ENCODE measurements around the gene CHD9. TPM values are rescaled to one million over a fixed set of nuclear protein-coding genes. Genes with fewer than 3 reads are reported as not detected.

CHD9 gene
- total RNA-seq, 1 experiment from 2014 or later: 14.6 TPM

- peak; percentile 81 for DNase-seq (ENCODE audit: low read depth)
Measured at GRCh38 chr16:53091466-53092211, 36.8 kb downstream of the CHD9 start.

GRCh38 chr16:53092284-53092683, 37.5 kb downstream of the CHD9 start:
- DNase-seq (ENCODE audit: low read depth): no peak

DNA sequence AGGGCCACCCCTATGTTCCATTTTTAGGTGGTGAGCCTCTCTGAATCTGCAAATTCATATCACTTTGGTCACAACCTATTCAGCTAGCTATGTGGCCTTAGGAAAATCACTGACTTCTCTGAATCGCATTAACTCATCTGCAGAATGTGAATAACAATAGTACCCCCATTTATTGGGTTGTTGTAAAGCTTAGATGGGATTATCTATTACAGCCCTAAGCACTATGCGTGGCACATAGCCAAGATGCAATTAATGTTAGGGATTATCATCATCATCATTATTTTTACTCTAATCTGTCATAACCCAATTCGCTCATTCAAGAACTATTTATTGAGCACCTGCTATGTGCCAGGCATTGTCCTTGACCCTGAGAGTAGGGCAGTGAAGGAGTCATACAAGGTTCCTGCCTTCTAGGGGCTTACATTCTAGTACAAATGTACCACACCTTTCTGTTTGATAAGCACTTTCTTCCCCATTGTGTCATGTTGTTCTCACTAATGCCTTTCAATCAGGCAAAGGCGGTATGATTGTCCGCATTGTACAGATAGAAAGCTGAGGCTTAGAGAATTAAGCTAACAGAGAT, 38.5 kb downstream of the CHD9 start:
- DNase-seq (ENCODE audit: low read depth): no peak

- peak; percentile 24 for DNase-seq (ENCODE audit: low read depth)
Measured at GRCh38 chr16:53094013-53094630, 39.3 kb downstream of the CHD9 start.

DNA sequence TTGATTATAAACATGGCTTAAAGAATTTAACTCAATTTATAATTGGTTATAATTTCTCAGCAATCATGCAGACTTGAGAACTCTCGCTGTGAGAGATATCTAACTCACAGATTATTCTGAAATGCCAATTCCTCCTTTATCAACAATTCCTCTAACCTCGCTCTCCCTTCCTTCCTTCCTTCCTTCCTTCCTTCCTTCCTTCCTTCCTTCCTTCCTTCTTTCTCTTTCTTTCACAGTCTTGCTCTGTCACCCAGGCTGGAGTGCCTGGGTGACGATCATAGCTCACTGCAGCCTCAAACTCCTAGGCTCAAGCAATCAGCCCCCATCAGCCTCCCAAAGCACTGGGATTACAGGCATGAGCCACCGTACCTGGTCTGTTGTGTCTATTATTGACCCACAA, 42.4 kb downstream of the CHD9 start:
- no peak for DNase-seq (ENCODE audit: low read depth)

- DNase-seq (ENCODE audit: low read depth): peak; percentile 94
Measured at GRCh38 chr16:53098526-53099317, 43.9 kb downstream of the CHD9 start.

DNA sequence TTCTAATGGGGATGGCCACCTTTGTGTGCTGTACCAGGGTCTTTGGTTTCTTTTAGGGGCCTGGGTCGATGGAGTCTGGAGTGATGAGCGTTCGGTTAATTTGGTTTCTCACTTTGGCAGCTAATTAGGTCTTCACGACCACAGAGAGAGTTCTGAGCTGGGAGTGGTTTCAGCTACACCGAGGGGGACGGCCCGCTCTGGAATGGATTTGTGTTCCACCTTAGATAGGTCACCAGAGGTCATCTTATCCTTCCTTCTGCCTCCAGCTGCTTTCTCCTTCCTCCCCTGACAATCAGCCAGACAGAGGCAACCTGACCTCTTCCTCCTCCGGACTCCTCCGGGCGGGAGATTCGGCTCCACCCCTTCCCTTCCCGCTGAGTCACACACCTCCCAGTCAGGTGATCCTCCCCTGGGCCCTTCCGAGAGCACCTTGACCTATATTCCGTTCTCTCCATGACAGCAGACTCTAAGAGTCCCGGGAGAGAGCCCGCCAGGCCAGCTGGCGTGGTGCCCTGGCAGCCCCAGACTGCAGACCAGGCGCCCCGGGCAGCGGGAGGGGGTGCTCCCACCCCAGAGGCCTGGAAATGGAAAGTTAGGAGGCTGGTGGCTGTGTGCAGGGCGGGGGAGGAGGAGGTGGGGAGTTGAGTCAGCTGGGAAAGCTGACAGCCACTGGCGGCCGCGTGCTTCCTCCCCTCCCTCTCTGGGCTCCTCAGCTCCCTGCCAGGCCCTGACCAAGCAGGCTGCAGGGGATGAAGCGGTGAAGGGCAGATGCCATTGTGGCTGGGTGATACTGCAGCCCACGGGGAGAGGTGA, 44.7 kb downstream of the CHD9 start:
- peak; percentile 95 for DNase-seq (ENCODE audit: low read depth)

- no peak for DNase-seq (ENCODE audit: low read depth)
Measured at GRCh38 chr16:53100131-53100748, 45.4 kb downstream of the CHD9 start.

GRCh38 chr16:53100889-53101288, 46.1 kb downstream of the CHD9 start:
- DNase-seq (ENCODE audit: low read depth): no peak

GRCh38 chr16:53103811-53104210, 49.0 kb downstream of the CHD9 start:
- DNase-seq (ENCODE audit: low read depth): no peak

- DNase-seq (ENCODE audit: low read depth): no peak
Measured at GRCh38 chr16:53105565-53105964, 50.8 kb downstream of the CHD9 start.

- no peak for DNase-seq (ENCODE audit: low read depth)
Measured at GRCh38 chr16:53111078-53111791, 56.4 kb downstream of the CHD9 start.

DNA sequence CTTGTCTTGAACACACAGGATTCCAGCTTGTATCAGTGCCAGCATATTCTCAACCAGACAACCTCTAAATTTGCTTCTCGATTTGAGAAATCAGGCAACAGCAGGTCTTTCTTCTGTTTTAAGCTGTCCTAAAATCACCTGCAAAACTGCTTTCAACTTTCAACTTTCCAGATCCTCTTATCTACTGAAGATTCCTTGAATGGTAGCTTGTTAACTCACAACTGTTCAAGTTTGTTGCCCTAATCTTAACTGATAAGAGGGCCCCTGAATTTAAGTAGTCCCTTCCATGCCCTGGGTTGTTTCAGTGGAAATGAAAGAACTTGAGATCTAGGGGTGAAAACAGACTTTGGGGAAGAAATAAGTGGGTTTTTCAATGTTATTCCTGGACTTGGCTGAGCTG, 57.2 kb downstream of the CHD9 start:
- DNase-seq (ENCODE audit: low read depth): no peak

DNA sequence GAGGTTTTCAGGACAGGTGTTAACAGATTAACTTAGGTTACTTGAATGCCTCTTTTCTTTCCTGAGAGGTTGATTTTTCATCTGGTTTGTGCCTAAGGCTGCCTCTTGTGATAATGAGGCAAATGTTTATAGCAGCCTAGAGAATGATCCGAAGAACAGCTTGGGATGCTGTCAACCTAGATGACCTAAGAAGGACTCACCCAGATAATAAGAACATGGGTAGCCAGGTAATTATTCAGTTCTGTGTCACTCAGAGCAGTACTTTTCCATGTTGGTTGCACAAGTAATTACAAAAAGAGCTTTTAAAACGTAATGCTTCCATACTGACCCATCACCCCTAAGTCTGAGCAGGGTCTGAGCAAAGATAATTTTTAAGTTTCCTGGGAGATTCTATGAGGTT, 60.3 kb downstream of the CHD9 start:
- DNase-seq (ENCODE audit: low read depth): no peak

GRCh38 chr16:53115773-53116172, 61.0 kb downstream of the CHD9 start:
- no peak for DNase-seq (ENCODE audit: low read depth)

DNA sequence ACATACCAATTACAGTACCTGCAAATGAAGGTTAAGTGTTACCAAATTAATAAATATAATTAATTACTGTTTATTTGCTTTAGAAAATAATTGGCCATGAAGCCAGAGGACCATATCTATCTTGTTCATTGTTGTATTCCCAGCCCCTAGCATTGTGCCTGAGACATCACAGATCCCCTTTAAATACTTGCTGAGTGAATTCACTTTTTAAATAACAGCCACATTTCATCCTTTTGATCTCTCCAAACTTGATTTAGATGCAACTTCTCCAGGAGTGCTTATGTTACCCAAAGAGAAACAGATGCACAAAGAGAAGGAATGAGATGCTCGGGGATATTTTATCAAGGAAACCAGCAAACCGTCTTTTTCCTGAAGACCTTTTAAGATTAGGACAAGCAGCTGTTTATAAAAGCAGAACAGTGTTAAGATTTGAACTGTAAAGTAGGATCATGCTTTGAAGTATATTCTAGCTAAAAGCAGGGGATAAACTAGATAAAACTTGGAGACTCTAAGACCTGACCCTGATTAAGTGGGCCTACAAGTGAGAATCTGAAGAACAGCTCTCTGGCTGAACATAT, 66.3 kb downstream of the CHD9 start:
- no peak for DNase-seq (ENCODE audit: low read depth)

DNA sequence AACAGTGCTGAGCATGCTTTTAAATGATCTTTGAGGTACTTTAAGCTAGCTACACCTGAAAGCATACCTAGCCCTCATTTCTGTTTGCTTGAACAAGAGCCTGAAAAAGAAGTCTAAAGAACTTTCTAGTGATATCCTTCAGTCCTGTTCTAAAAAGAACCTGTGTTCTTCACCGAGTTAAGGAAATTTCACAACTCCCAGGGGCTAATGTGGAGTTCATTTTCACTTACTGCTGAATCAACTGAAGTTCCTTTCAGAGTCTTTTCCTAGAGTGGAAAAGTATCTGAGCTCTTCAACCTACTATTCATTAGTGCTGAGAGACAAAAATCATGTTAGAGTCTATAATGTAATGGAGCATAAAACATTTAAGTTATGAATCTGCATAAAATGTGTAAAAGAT, 66.9 kb downstream of the CHD9 start:
- DNase-seq (ENCODE audit: low read depth): no peak

GRCh38 chr16:53123747-53124146, 69.0 kb downstream of the CHD9 start:
- DNase-seq (ENCODE audit: low read depth): no peak

GRCh38 chr16:53126390-53126789, 71.6 kb downstream of the CHD9 start:
- DNase-seq (ENCODE audit: low read depth): no peak
